ENCODE measurements around the gene FOXP1.

The FOXP1 gene

GRCh38 chr3:71164881-71165280 is 418.6 kb downstream of the FOXP1 start:
- in situ Hi-C loops (cut with MboI; ENCODE audit: low sequenced_read_pairs) = no loop called here

GRCh38 chr3:71163198-71163918 is 420.2 kb downstream of the FOXP1 start:
- in situ Hi-C loops (cut with MboI; ENCODE audit: low sequenced_read_pairs) = no loop called here

DNA sequence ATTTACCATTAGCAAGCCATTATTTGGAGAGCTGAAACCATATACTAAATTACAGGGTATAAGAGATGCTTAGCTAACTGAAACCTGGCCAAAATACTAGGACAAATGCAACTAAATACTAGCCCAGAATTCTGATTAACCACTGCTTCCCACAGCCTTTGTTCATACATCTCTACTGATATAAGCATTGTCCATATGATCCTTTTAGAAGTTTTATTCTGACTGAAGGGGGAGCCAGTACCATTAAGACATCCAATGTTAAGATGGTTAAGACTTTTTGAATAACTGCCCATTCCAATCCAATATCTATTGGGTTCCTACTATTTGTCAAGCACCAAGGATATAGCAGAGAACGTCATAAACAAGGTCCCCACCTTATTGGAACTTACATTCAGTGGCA is 421.3 kb downstream of the FOXP1 start:
- in situ Hi-C loops (cut with MboI; ENCODE audit: low sequenced_read_pairs) = no loop called here

GRCh38 chr3:71160785-71161546 is 422.6 kb downstream of the FOXP1 start:
- in situ Hi-C loops (cut with MboI; ENCODE audit: low sequenced_read_pairs) = no loop called here

DNA sequence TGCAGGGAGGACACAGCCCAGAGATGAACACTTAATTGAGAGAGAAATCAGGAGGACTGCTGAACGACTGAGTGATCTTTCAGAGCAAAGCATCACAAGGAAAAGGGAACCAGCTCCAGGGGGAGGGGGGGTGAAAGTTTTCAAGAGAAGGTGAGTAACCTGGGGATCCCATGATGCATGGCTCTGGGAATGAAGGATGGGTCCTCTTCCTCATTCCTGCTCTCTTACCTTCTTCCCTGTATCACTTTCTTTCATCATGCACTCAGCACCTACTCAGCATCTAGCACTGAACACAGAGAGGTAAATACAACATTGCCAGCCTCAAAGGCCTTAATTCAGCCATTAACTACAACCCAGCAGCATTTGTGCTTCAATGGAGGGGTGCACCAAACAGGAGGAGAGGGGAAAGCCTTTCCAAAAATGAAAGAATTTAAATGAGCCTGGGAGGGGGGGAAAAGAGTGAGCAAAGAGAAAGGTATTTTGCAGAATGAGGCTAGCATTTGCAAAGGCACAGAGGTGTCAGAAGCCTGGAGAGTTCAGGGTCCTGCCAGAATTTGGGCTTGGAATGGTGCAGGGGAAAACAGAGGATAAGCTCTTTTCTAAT is 427.4 kb downstream of the FOXP1 start:
- in situ Hi-C loops (cut with MboI; ENCODE audit: low sequenced_read_pairs) = no loop called here

GRCh38 chr3:71154846-71155245 is 428.7 kb downstream of the FOXP1 start:
- in situ Hi-C loops (cut with MboI; ENCODE audit: low sequenced_read_pairs) = no loop called here

DNA sequence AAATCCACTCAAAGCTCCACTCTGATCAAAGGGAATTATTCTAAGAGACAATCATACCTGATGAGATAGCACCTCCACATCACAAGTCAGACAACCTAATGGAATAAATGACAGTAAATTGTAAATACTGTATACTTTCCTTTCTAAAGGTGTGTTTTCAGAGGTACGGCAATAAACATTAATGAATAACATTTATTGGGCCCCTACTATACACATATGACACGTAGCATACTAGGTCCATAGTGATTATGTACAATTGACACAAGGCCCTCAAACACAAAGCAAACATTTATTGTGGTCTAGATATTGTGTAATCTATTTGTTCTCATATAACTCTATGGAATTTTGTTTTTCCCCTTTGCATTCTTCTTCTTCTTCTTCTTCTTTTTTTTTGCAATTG is 429.8 kb downstream of the FOXP1 start:
- in situ Hi-C loops (cut with MboI; ENCODE audit: low sequenced_read_pairs) = no loop called here

DNA sequence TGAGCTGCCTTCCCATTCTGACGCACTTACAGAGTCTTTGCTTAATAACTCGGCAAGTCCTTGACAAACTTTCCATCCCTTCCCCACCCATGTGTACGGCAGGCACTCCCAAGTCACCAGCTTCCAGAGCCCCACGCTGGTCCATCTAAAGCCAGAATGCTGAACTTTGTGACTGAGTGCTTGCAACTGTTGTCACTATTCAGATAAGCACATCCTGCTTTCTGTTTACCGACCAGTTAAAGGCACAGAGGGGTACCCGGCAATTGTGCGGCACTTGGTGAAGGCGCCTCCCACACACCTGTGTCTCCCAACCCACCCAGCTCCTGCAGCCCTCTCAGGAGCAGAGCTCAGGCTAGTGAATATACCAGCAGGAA is 430.6 kb downstream of the FOXP1 start:
- in situ Hi-C loops (cut with MboI; ENCODE audit: low sequenced_read_pairs) = no loop called here

DNA sequence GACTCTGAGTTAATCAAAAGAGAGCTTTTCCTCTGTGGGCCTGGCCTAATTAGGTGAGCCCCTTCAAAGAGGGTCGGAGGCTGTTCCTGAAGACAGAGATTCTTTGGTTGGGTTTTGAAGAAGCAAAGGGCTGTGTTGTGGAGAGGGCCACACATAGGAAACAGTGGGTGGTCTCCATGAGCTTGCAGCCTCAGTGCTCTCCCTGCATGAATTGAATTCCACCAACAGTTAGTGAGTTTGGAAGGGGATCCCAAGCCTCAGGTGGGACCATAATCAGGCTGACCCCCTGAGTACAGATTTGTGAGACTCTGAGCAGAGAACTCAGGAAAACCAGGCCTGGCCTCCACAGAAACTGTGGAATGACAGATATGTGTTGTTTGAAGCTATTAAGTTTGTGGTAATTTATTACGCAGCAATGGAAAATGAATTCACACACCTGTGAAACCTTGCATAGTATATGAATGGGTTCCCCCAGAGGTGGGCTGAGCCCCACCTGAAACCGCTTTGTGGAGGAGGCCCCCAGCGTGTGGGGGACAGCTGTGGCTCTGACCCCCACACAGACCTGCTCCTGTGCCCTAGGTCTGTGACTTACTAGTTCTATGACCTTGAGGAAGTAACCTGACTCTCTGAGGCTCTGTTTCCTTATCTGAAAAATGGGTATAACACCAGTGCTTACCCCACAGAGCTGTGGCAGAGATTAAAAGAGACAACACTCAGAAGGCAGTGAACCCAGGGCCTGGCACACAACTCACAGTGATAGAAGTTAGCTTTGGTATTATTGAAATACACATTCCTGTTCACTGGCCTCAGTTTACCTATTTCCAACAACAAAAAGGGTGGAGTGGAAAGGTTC is 431.3 kb downstream of the FOXP1 start:
- in situ Hi-C loops (cut with MboI; ENCODE audit: low sequenced_read_pairs) = no loop called here

DNA sequence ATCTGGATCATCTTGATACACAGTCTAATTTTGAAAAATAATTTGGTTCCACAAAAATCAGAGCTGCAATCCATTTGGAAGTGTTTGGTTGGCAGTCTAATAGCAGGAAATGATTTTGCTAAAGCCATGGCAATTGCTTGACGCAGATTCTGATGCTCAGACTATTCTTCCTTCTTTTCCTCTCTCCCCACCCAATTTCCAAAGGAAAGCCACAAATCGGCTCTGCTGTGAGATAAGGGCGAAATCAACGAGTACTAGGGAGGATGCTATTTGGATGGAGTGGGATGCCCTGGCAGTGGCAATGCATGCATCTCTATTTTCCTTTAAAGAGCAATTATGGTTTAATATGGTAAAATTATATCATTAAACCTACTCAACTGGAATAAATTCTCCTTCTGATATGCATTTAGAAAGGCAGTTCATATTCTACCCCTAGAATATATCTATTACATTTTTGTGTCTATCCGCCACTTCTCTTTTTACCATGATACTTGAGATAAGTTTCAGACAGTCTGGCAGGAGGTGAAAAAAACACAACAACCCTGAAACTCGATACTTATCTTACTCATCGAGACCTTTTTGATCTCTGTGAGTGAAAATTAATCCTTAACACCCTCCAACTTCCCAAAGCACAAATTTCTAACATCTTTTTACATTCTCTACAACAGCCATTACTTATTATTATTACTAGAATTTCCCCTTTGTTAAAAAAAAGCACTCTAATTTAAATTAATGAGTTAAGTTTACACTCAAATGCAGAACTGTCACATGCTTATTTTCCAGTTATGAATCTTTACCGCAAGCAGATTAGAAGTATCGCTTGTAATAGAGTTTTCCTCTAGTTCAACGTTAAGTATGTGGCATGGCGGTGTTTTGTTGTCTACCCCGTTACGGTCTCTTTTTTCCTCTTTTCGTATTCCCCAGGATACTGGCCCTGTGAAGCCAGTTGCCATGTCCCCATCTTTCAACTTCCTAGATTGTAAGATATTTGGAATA is 433.3 kb downstream of the FOXP1 start:
- in situ Hi-C loops (cut with MboI; ENCODE audit: low sequenced_read_pairs) = no loop called here

GRCh38 chr3:71148455-71149060 is 435.0 kb downstream of the FOXP1 start:
- in situ Hi-C loops (cut with MboI; ENCODE audit: low sequenced_read_pairs) = no loop called here

GRCh38 chr3:71146673-71147072 is 436.9 kb downstream of the FOXP1 start:
- in situ Hi-C loops (cut with MboI; ENCODE audit: low sequenced_read_pairs) = no loop called here

DNA sequence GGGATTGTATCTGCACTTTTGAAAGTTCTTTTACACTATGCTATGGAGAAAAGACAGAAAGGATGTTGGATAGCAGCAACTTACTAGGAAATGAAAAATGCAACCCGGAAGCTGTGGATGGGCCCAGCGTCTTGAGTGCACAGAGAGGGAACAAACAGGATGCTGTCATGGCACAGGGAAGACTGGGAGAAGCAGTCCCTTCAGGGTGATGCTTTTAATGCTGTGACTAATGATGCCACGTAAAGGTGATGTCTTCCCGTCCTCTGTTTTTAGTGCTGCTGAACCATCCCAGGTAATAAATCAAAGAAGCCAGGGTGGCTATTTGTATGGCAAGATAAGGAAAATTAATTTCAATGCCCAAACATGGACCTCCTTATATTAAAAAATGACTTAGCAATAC is 437.6 kb downstream of the FOXP1 start:
- in situ Hi-C loops (cut with MboI; ENCODE audit: low sequenced_read_pairs) = no loop called here

DNA sequence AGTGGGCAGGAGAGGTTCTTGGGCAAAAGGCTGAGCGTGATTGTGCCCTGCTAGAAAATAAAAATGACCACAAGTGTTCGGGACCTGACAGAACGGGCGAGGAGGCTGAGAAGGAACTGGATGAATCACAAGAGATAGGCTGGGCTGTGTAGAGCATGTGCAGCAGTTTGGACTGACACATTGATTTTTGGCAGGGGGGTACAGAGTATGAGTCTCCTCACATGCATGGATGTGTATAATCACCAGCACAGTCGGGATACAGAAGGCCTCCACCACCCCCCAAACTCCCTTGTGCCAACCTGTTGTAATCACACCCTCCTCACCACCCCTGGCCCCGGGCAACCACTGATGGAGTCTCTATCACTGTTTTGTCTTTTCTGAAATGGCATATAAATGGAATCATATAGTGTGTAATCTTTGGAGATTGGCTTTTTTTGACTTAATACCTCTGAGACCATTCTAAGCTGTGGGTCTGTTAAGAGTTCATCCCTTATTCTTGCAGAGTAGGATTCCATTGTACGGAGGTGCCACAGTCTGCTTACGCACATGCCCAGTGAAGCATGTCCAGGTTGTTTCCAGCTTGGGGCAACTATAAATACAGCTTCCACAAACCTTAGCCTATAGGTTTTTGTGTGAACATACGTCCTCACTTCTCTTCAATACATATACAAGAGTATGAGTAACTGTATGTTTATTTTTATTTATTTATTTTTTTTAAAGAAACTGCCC is 438.8 kb downstream of the FOXP1 start:
- in situ Hi-C loops (cut with MboI; ENCODE audit: low sequenced_read_pairs) = no loop called here

DNA sequence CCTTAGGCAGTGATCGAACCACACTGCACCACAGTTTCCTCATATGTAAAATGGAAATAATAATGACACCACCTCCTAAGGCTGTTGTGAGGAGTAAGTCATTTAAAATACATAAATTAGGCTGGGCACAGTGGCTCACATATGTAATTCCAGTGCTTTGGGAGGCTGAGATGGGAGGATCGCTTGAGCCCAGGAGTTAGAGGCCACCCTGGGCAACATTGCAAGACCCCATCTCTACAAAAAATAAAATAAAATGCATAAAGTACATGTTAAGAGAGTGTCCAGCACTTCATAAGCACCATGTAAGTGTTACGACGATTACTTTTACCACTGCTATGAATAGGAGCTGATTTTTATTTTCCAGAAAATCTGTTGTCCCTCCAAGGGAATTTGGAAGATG is 440.0 kb downstream of the FOXP1 start:
- in situ Hi-C loops (cut with MboI; ENCODE audit: low sequenced_read_pairs) = no loop called here

DNA sequence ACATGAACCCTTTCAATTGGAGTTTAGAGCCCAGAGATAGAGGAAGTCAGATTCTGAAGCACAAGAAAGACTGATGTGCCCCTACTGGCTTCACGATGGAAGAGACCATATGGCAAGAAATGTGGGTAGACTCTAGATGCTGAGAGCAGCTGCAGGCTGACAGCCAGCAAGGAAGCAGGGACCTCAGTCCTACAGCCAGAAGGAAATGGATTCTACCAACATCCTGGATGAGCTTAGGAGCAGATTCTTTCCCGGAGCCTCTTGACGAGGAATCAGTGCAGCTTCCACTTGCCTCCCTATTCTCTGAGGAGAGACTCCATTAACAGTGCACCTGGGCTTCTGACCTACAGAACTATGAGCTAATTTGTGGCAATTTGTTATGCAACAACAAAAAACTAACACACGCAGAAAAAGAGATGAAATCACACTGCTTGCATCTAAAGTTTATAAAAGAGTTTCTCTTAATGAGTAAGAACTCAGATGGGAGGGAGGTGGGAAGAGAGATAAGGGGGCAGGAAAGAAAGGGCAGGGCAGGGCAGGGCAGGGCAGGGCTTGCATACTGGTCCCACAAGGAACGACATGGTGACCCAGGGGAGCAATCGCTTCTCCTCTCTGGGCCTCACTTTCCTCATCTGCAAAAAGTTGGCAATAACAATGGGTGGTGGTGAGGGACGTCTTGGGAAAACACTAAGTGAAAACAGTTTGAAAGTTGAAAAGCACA is 440.9 kb downstream of the FOXP1 start:
- in situ Hi-C loops (cut with MboI; ENCODE audit: low sequenced_read_pairs) = no loop called here

GRCh38 chr3:71140477-71140876 is 443.1 kb downstream of the FOXP1 start:
- in situ Hi-C loops (cut with MboI; ENCODE audit: low sequenced_read_pairs) = no loop called here

GRCh38 chr3:71139496-71139895 is 444.0 kb downstream of the FOXP1 start:
- in situ Hi-C loops (cut with MboI; ENCODE audit: low sequenced_read_pairs) = no loop called here
